Measurements from ENCODE around the gene ENPP1.

Gene ENPP1

GRCh38 chr6:131807644-131808459 lies at the start of gene ENPP1:
TSS of gene ENPP1 (plus strand) at chr6:131808020. CDS start at chr6:131808036, 16 bp downstream.
- Histone ChIP-seq H3K27me3 (ENCODE audit: control insufficient read depth in 1 of 2, insufficient read depth in 2 of 2, low read length in 2 of 2) (no peaks in the 10 kb centered on the region), H3K9ac (ENCODE audit: low read length) (peak within 1 kb of the TSS; percentile 24), H3K4me3 (ENCODE audit: low read depth in 1 of 2, low read length in 2 of 2) (peak within 1 kb of the TSS; percentile 51 to 62), H3K4me1 (ENCODE audit: insufficient read depth, low read length) (peaks cover 6% of the 10 kb centered on the region), H3K27ac (ENCODE audit: low read depth, low read length) (peak within 1 kb of the TSS; percentile 37), H3K9me3 (ENCODE audit: low read length) (no peaks in the 10 kb centered on the region), H3K36me3 (ENCODE audit: insufficient read depth, low read length) (no peaks in the 10 kb centered on the region)

GRCh38 chr6:131758920-131759319 lies 48.9 kb upstream of the ENPP1 start:
- Histone ChIP-seq H3K9me3 (ENCODE audit: low read length) (no peaks in the 10 kb centered on the region), H3K4me3 (ENCODE audit: low read depth in 1 of 2, low read length in 2 of 2) (no peak overlapping the region), H3K27ac (ENCODE audit: low read depth, low read length) (no peak overlapping the region), H3K27me3 (ENCODE audit: control insufficient read depth in 1 of 2, insufficient read depth in 2 of 2, low read length in 2 of 2) (no peaks in the 10 kb centered on the region), H3K4me1 (ENCODE audit: insufficient read depth, low read length) (no peaks in the 10 kb centered on the region), H3K9ac (ENCODE audit: low read length) (no peak overlapping the region), H3K36me3 (ENCODE audit: insufficient read depth, low read length) (no peaks in the 10 kb centered on the region)

GRCh38 chr6:131761060-131761761 lies 46.6 kb upstream of the ENPP1 start:
- H3K9ac ChIP-seq (ENCODE audit: low read length): no peak overlapping the region
- no peaks in the 10 kb centered on the region for H3K9me3 ChIP-seq (ENCODE audit: low read length)
- H3K27ac ChIP-seq (ENCODE audit: low read depth, low read length): no peak overlapping the region
- no peaks in the 10 kb centered on the region for H3K36me3 ChIP-seq (ENCODE audit: insufficient read depth, low read length)
- no peaks in the 10 kb centered on the region for H3K4me1 ChIP-seq (ENCODE audit: insufficient read depth, low read length)
- no peak overlapping the region for H3K4me3 ChIP-seq (ENCODE audit: low read depth in 1 of 2, low read length in 2 of 2)
- no peaks in the 10 kb centered on the region for H3K27me3 ChIP-seq (ENCODE audit: control insufficient read depth in 1 of 2, insufficient read depth in 2 of 2, low read length in 2 of 2)

- Histone ChIP-seq H3K4me1 (ENCODE audit: insufficient read depth, low read length) (no peaks in the 10 kb centered on the region), H3K4me3 (ENCODE audit: low read depth in 1 of 2, low read length in 2 of 2) (no peak overlapping the region), H3K27me3 (ENCODE audit: control insufficient read depth in 1 of 2, insufficient read depth in 2 of 2, low read length in 2 of 2) (no peaks in the 10 kb centered on the region)
Observed at GRCh38 chr6:131761762-131762067, 46.1 kb upstream of the ENPP1 start.

GRCh38 chr6:131762984-131763383 lies 44.8 kb upstream of the ENPP1 start:
- Histone ChIP-seq H3K9me3 (ENCODE audit: low read length) (no peaks in the 10 kb centered on the region), H3K27ac (ENCODE audit: low read depth, low read length) (no peak overlapping the region), H3K4me3 (ENCODE audit: low read depth in 1 of 2, low read length in 2 of 2) (no peak overlapping the region), H3K4me1 (ENCODE audit: insufficient read depth, low read length) (no peaks in the 10 kb centered on the region), H3K27me3 (ENCODE audit: control insufficient read depth in 1 of 2, insufficient read depth in 2 of 2, low read length in 2 of 2) (no peaks in the 10 kb centered on the region), H3K9ac (ENCODE audit: low read length) (no peak overlapping the region), H3K36me3 (ENCODE audit: insufficient read depth, low read length) (no peaks in the 10 kb centered on the region)

More at GRCh38 chr6:131761762-131762067, 46.1 kb upstream of the ENPP1 start:
- Histone ChIP-seq H3K36me3 (ENCODE audit: insufficient read depth, low read length) (no peaks in the 10 kb centered on the region), H3K9ac (ENCODE audit: low read length) (no peak overlapping the region), H3K9me3 (ENCODE audit: low read length) (no peaks in the 10 kb centered on the region), H3K27ac (ENCODE audit: low read depth, low read length) (no peak overlapping the region)

- no peaks in the 10 kb centered on the region for H3K36me3 ChIP-seq (ENCODE audit: insufficient read depth, low read length)
- H3K9ac ChIP-seq (ENCODE audit: low read length): no peak overlapping the region
- no peak overlapping the region for H3K27ac ChIP-seq (ENCODE audit: low read depth, low read length)
- H3K4me1 ChIP-seq (ENCODE audit: insufficient read depth, low read length): no peaks in the 10 kb centered on the region
- H3K27me3 ChIP-seq (ENCODE audit: control insufficient read depth in 1 of 2, insufficient read depth in 2 of 2, low read length in 2 of 2): no peaks in the 10 kb centered on the region
- H3K4me3 ChIP-seq (ENCODE audit: low read depth in 1 of 2, low read length in 2 of 2): no peak overlapping the region
- no peaks in the 10 kb centered on the region for H3K9me3 ChIP-seq (ENCODE audit: low read length)
Observed at GRCh38 chr6:131763749-131764148, 44.1 kb upstream of the ENPP1 start.

DNA sequence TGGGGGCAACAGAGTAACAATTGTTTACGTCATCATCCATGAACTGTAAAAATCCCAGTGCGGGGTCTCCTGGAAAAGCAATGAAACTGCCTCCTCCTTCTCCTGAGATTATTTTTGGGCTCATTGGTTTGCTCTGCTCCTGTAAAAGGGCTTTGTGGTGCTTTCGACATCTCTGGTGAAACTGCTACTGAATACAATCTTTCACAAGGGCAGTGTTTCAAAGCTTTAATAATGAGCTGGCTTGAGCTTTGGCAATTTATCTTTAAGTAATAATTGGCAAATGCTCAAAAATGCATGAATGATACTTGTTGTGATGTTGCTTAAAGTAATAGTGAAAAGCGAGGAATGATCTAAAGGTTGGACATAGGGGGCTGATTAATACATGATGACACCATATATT lies 43.5 kb upstream of the ENPP1 start:
- Histone ChIP-seq H3K36me3 (ENCODE audit: insufficient read depth, low read length) (no peaks in the 10 kb centered on the region), H3K9ac (ENCODE audit: low read length) (no peak overlapping the region), H3K9me3 (ENCODE audit: low read length) (no peaks in the 10 kb centered on the region), H3K4me1 (ENCODE audit: insufficient read depth, low read length) (no peaks in the 10 kb centered on the region), H3K27ac (ENCODE audit: low read depth, low read length) (no peak overlapping the region), H3K27me3 (ENCODE audit: control insufficient read depth in 1 of 2, insufficient read depth in 2 of 2, low read length in 2 of 2) (no peaks in the 10 kb centered on the region), H3K4me3 (ENCODE audit: low read depth in 1 of 2, low read length in 2 of 2) (no peak overlapping the region)

GRCh38 chr6:131765081-131765803 lies 42.6 kb upstream of the ENPP1 start:
- H3K9ac ChIP-seq (ENCODE audit: low read length): no peak overlapping the region
- no peaks in the 10 kb centered on the region for H3K27me3 ChIP-seq (ENCODE audit: control insufficient read depth in 1 of 2, insufficient read depth in 2 of 2, low read length in 2 of 2)
- H3K4me1 ChIP-seq (ENCODE audit: insufficient read depth, low read length): no peaks in the 10 kb centered on the region
- H3K27ac ChIP-seq (ENCODE audit: low read depth, low read length): no peak overlapping the region
- no peak overlapping the region for H3K4me3 ChIP-seq (ENCODE audit: low read depth in 1 of 2, low read length in 2 of 2)
- H3K9me3 ChIP-seq (ENCODE audit: low read length): no peaks in the 10 kb centered on the region
- no peaks in the 10 kb centered on the region for H3K36me3 ChIP-seq (ENCODE audit: insufficient read depth, low read length)

GRCh38 chr6:131765804-131766135 lies 42.0 kb upstream of the ENPP1 start:
- Histone ChIP-seq H3K36me3 (ENCODE audit: insufficient read depth, low read length) (no peaks in the 10 kb centered on the region), H3K4me3 (ENCODE audit: low read depth in 1 of 2, low read length in 2 of 2) (no peak overlapping the region), H3K9me3 (ENCODE audit: low read length) (no peaks in the 10 kb centered on the region), H3K27ac (ENCODE audit: low read depth, low read length) (no peak overlapping the region), H3K27me3 (ENCODE audit: control insufficient read depth in 1 of 2, insufficient read depth in 2 of 2, low read length in 2 of 2) (no peaks in the 10 kb centered on the region), H3K4me1 (ENCODE audit: insufficient read depth, low read length) (no peaks in the 10 kb centered on the region), H3K9ac (ENCODE audit: low read length) (no peak overlapping the region)

DNA sequence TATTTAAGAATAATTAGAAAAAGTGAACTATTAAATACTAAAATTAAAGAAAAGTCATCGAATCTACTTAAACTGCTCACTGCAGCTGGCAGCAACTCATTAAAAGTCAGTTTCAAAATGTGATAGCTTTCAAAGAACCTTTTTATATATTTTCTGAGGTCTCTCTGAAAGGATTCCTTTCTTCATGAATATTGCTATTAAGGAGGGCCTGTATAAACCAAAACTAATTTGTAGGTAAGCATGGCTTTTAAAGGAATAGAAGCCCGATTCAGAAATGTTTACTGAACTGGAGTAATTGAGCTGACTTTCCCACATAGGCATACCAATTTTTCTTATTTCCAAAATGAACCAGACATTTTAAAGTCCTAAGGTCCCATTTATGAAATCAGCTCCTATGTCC lies 41.2 kb upstream of the ENPP1 start:
- Histone ChIP-seq H3K36me3 (ENCODE audit: insufficient read depth, low read length) (no peaks in the 10 kb centered on the region), H3K9me3 (ENCODE audit: low read length) (no peaks in the 10 kb centered on the region), H3K4me1 (ENCODE audit: insufficient read depth, low read length) (no peaks in the 10 kb centered on the region), H3K9ac (ENCODE audit: low read length) (no peak overlapping the region), H3K27ac (ENCODE audit: low read depth, low read length) (no peak overlapping the region), H3K27me3 (ENCODE audit: control insufficient read depth in 1 of 2, insufficient read depth in 2 of 2, low read length in 2 of 2) (no peaks in the 10 kb centered on the region), H3K4me3 (ENCODE audit: low read depth in 1 of 2, low read length in 2 of 2) (no peak overlapping the region)

DNA sequence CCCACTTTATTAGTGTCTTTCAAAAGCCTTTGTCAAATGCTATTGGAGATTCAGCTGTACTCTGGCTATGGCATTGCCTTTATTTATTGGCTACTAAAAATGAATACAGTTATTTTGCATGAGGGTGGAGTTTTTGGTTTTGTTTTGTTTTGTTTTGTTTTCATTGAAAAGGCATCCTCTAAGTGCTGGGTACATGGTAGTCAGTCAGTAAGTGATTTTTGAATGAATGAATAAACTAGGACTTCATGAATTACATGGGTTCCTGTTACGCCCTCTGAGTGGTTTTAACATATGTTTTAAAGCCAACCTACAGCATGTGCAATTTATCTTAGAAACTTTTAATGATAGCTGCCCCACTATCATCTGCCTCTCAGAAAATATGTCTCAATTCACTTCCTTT lies 38.9 kb upstream of the ENPP1 start:
- H3K4me1 ChIP-seq (ENCODE audit: insufficient read depth, low read length): no peaks in the 10 kb centered on the region
- H3K36me3 ChIP-seq (ENCODE audit: insufficient read depth, low read length): no peaks in the 10 kb centered on the region
- no peak overlapping the region for H3K9ac ChIP-seq (ENCODE audit: low read length)
- no peak overlapping the region for H3K4me3 ChIP-seq (ENCODE audit: low read depth in 1 of 2, low read length in 2 of 2)
- H3K9me3 ChIP-seq (ENCODE audit: low read length): no peaks in the 10 kb centered on the region
- no peaks in the 10 kb centered on the region for H3K27me3 ChIP-seq (ENCODE audit: control insufficient read depth in 1 of 2, insufficient read depth in 2 of 2, low read length in 2 of 2)
- no peak overlapping the region for H3K27ac ChIP-seq (ENCODE audit: low read depth, low read length)

Data from muscle layer of colon (tissue), 2 donors.